ENCODE results near the gene GPS1. TPM values are rescaled to one million over a fixed set of nuclear protein-coding genes. Genes with fewer than 3 reads are reported as not detected.

The GPS1 gene
- total and polyA plus RNA-seq, 9 of the 15 experiments (the other 6 are each of a cell fraction or from before 2014, with no cell fraction given), result 3.1 to 167 (median 69.9) TPM

GRCh38 chr17:82037092-82037888 is 14.4 kb upstream of the GPS1 start, which contains the start of gene DCXR (continued):
- no peak for TF ChIP-seq ZBTB2 (IDR thresholded peaks at IDR 0.05)
- no peak for TF ChIP-seq USF2 (CRISPR knock-in tag; IDR thresholded peaks at IDR 0.05)
- no peak for TF ChIP-seq EZH2 (IDR thresholded peaks at IDR 0.05; ENCODE audit: borderline replicate concordance, low read depth, low read length)
- no peak for TF ChIP-seq ZNF717 (CRISPR knock-in tag; IDR thresholded peaks at IDR 0.05)
- no peak for TF ChIP-seq NFXL1 (CRISPR knock-in tag; IDR thresholded peaks at IDR 0.05)
- TF ChIP-seq ZNF57 (CRISPR knock-in tag; IDR thresholded peaks at IDR 0.05), result no peak
- TF ChIP-seq ETV6 (IDR thresholded peaks at IDR 0.05; ENCODE audit: borderline replicate concordance in 1 of 2, low read depth in 2 of 2, low read length in 1 of 2), result no peak
- TF ChIP-seq ETV6 (CRISPR knock-in tag; IDR thresholded peaks at IDR 0.05; ENCODE audit: borderline replicate concordance), result no peak
- TF ChIP-seq POLR2A (conservative IDR thresholded peaks at IDR 0.05), result peak; percentile 99
- TF ChIP-seq ZNF589 (CRISPR knock-in tag; IDR thresholded peaks at IDR 0.05; ENCODE audit: low read depth), result no peak
- no peak for TF ChIP-seq ZNF395 (CRISPR knock-in tag; IDR thresholded peaks at IDR 0.05)
- no peak; the same call in 1 of the 2 replicates for TF ChIP-seq CREB3L1 (IDR thresholded peaks at IDR 0.05; ENCODE audit: borderline replicate concordance, low read depth)
- no peak for TF ChIP-seq ZNF655 (CRISPR knock-in tag; IDR thresholded peaks at IDR 0.05)
- TF ChIP-seq KLF13 (tag; IDR thresholded peaks at IDR 0.05; ENCODE audit: borderline replicate concordance, low read depth), result no peak; the same call in none of the 2 replicates
- TF ChIP-seq RAD21 (CRISPR knock-in tag; conservative IDR thresholded peaks at IDR 0.05 in 1 of 2, IDR thresholded peaks at IDR 0.05 in 1 of 2), result peak; percentile 31 to 50
- peak; percentile 99 for TF ChIP-seq RBFOX2 (IDR thresholded peaks at IDR 0.05; ENCODE audit: low read depth, low read length)
- TF ChIP-seq ARNT (IDR thresholded peaks at IDR 0.05), result no peak
- TF ChIP-seq XRCC4 (IDR thresholded peaks at IDR 0.05; ENCODE audit: extremely low read depth, insufficient read depth, insufficient read length), result no peak
- TF ChIP-seq ZNF253 (CRISPR knock-in tag; conservative IDR thresholded peaks at IDR 0.05), result no peak
- no peak for TF ChIP-seq ZFPM2 (CRISPR knock-in tag; IDR thresholded peaks at IDR 0.05)
- TF ChIP-seq BCL6 (CRISPR knock-in tag; IDR thresholded peaks at IDR 0.05), result no peak
- peak; percentile 91; the same call in 1 of the 2 replicates for TF ChIP-seq GATAD2B (IDR thresholded peaks at IDR 0.05; ENCODE audit: borderline replicate concordance)
- TF ChIP-seq SIN3B (IDR thresholded peaks at IDR 0.05; ENCODE audit: low read depth), result peak; percentile 69

Measured in K562 (cell line).